Astrocyte of the spinal cord (primary cell): ENCODE results near the gene VAT1L.

Source experiments
- DNase-seq: peaks from one replicate; pipeline ENCODE4 v3.0.0; 2011; ENCODE audit warnings: low read depth, low spot score
- H3K4me3 ChIP-seq: 2 replicates; pipeline ENCODE4 v1.5.1; 2011; ENCODE audit warnings: low read depth, mild to moderate bottlenecking, low read length, moderate library complexity
- CTCF ChIP-seq: IDR thresholded peaks from 2 replicates; pipeline ENCODE4 v1.5.1; 2012; ENCODE audit warnings: low read depth, mild to moderate bottlenecking, low read length, inconsistent platforms
- in situ Hi-C: cut with HindIII; loops from 2 replicates; pipeline ENCODE4 v1.10.0; 2017; ENCODE audit warnings: low sequenced_read_pairs

The VAT1L gene

GRCh38 chr16:77877712-77878347 lies 89.5 kb downstream of the VAT1L start:
- in situ Hi-C loops = no loop called here
- no peak overlapping the region for H3K4me3 ChIP-seq
- TF ChIP-seq CTCF = no peak
- peak; percentile 91 for DNase-seq

GRCh38 chr16:77881355-77882030 lies 93.1 kb downstream of the VAT1L start:
- no peak for DNase-seq
- no peak for TF ChIP-seq CTCF
- in situ Hi-C loops = no loop called here
- no peak overlapping the region for H3K4me3 ChIP-seq

GRCh38 chr16:77882358-77882757 lies 94.0 kb downstream of the VAT1L start:
- DNase-seq = no peak
- in situ Hi-C loops = no loop called here
- no peak overlapping the region for H3K4me3 ChIP-seq
- no peak for TF ChIP-seq CTCF

- peak; percentile 67 for DNase-seq
- in situ Hi-C loops = no loop called here
- TF ChIP-seq CTCF = no peak
- no peak overlapping the region for H3K4me3 ChIP-seq
Observed at GRCh38 chr16:77885571-77886295, 97.4 kb downstream of the VAT1L start.

- H3K4me3 ChIP-seq = no peak overlapping the region
- no peak for TF ChIP-seq CTCF
- DNase-seq = no peak
- in situ Hi-C loops = no loop called here
Observed at GRCh38 chr16:77888871-77889270, 100.5 kb downstream of the VAT1L start.

GRCh38 chr16:77890075-77890474 lies 101.7 kb downstream of the VAT1L start:
- in situ Hi-C loops = no loop called here
- H3K4me3 ChIP-seq = no peak overlapping the region
- DNase-seq = no peak
- TF ChIP-seq CTCF = no peak
